ENCODE results near the gene GREM1.

- no peak for TF ChIP-seq CTCF (IDR thresholded peaks at IDR 0.05)
- no peak for TF ChIP-seq RFX5 (IDR thresholded peaks at IDR 0.05; ENCODE audit: low read length)
- TF ChIP-seq EZH2phosphoT487 (IDR thresholded peaks at IDR 0.05; ENCODE audit: borderline replicate concordance, low read depth) = no peak
- no peak for TF ChIP-seq SIN3A (IDR thresholded peaks at IDR 0.05; ENCODE audit: borderline replicate concordance, low read depth, low read length)
- TF ChIP-seq ZBTB33 (IDR thresholded peaks at IDR 0.05; ENCODE audit: borderline replicate concordance, low read depth) = no peak
- no peak for TF ChIP-seq POLR2AphosphoS5 (IDR thresholded peaks at IDR 0.05; ENCODE audit: low read depth, low read length)
Measured at GRCh38 chr15:32706704-32707103, 11.1 kb upstream of the GREM1 start.

Measured in SK-N-SH (cell line).